ENCODE measurements around the gene ERC1.
A peak's percentile ranks its signal among the peaks of the same experiment; 100 is the strongest.

- no peak for TF ChIP-seq ZNF510 (tag by site-specific recombination; IDR thresholded peaks at IDR 0.05; ENCODE audit: insufficient replicate concordance)
- TF ChIP-seq ZNF121 (tag by site-specific recombination; IDR thresholded peaks at IDR 0.05) = no peak
- TF ChIP-seq CTCF (tag by site-specific recombination; IDR thresholded peaks at IDR 0.05) = no peak
- no peak for TF ChIP-seq ZNF585B (tag by site-specific recombination; IDR thresholded peaks at IDR 0.05)
- TF ChIP-seq ZNF274 (IDR thresholded peaks at IDR 0.05; ENCODE audit: low read length) = no peak
- no peak for TF ChIP-seq ZNF274 (tag by site-specific recombination; IDR thresholded peaks at IDR 0.05; ENCODE audit: borderline replicate concordance)
- no peak for TF ChIP-seq ZNF792 (tag by site-specific recombination; IDR thresholded peaks at IDR 0.05)
- peak; percentile 82 for TF ChIP-seq PRDM4 (tag by site-specific recombination; IDR thresholded peaks at IDR 0.05)
Observed at GRCh38 chr12:1171657-1172408, 180.8 kb downstream of the ERC1 start.
